Osteocyte (in vitro differentiated cells): ENCODE results near the gene RNASE4. TPM values are rescaled to one million over a fixed set of nuclear protein-coding genes. Genes with fewer than 3 reads are reported as not detected.

Experiments used
- DNase-seq: peaks from one replicate; pipeline ENCODE4 v3.0.0; 2021; ENCODE audit warnings: mixed read lengths; ENCODE audit not compliant: unreplicated experiment; ENCODE audit errors: extremely low spot score
- H3K27ac Mint-ChIP-seq: one replicate; pipeline ENCODE4 v1.8.0; 2021; ENCODE audit warnings: mild to moderate bottlenecking, mixed read lengths; ENCODE audit not compliant: unreplicated experiment
- H3K27me3 Mint-ChIP-seq: one replicate; pipeline ENCODE4 v1.8.0; 2021; ENCODE audit warnings: mixed read lengths; ENCODE audit not compliant: unreplicated experiment
- H3K36me3 Mint-ChIP-seq: one replicate; pipeline ENCODE4 v1.8.0; 2021; ENCODE audit warnings: mixed read lengths; ENCODE audit not compliant: unreplicated experiment
- H3K4me1 Mint-ChIP-seq: one replicate; pipeline ENCODE4 v1.8.0; 2021; ENCODE audit warnings: mixed read lengths; ENCODE audit not compliant: unreplicated experiment
- H3K4me3 Mint-ChIP-seq: one replicate; pipeline ENCODE4 v1.8.0; 2021; ENCODE audit warnings: mild to moderate bottlenecking, moderate library complexity, mixed read lengths; ENCODE audit not compliant: unreplicated experiment
- H3K9me3 Mint-ChIP-seq: one replicate; pipeline ENCODE4 v1.8.0; 2021; ENCODE audit warnings: mixed read lengths; ENCODE audit not compliant: unreplicated experiment
- CTCF ChIP-seq: fragments of 200-600 bp; sonication (generic); IDR thresholded peaks from 2 replicates; pipeline ENCODE4 v1.5.0; 2021; ENCODE audit warnings: antibody characterized with exemption, mild to moderate bottlenecking, moderate library complexity
- total RNA-seq: library from RNA; stranded (reverse); gene quantifications from 2 replicates; pipeline ENCODE4 v1.2.1, GENCODE V29; 2021

RNASE4 gene
- total RNA-seq, 1 donor from 2014 or later: 17.8 TPM

GRCh38 chr14:20684662-20685456 is 499 bp downstream of the RNASE4 start:
- Mint-ChIP-seq H3K27me3 (no peaks in the 10 kb centered on the region), H3K27ac (no peak overlapping the region), H3K9me3 (no peaks in the 10 kb centered on the region), H3K4me1 (peaks cover 28% of the 10 kb centered on the region), H3K4me3 (no peak overlapping the region), H3K36me3 (no peaks in the 10 kb centered on the region)
- DNase-seq: no peak
- TF ChIP-seq CTCF: no peak

GRCh38 chr14:20686386-20687143 is 2.2 kb downstream of the RNASE4 start:
- Mint-ChIP-seq H3K4me3 (no peak overlapping the region), H3K9me3 (no peaks in the 10 kb centered on the region)
- DNase-seq: no peak

GRCh38 chr14:20687362-20688166 is 3.2 kb downstream of the RNASE4 start:
- Mint-ChIP-seq H3K36me3 (no peaks in the 10 kb centered on the region), H3K9me3 (no peaks in the 10 kb centered on the region), H3K4me1 (peaks cover 13% of the 10 kb centered on the region), H3K27me3 (no peaks in the 10 kb centered on the region), H3K4me3 (no peak overlapping the region), H3K27ac (no peak overlapping the region)
- DNase-seq: no peak
- no peak for TF ChIP-seq CTCF

More at GRCh38 chr14:20686386-20687143, 2.2 kb downstream of the RNASE4 start:
- Mint-ChIP-seq H3K4me1 (peaks cover 16% of the 10 kb centered on the region), H3K36me3 (no peaks in the 10 kb centered on the region), H3K27me3 (no peaks in the 10 kb centered on the region), H3K27ac (no peak overlapping the region)
- no peak for TF ChIP-seq CTCF

- Mint-ChIP-seq H3K27ac (no peak within 1 kb of the TSS), H3K36me3 (peaks cover 2% of the 10 kb centered on the region), H3K9me3 (no peaks in the 10 kb centered on the region), H3K4me1 (peaks cover 13% of the 10 kb centered on the region), H3K4me3 (no peak within 1 kb of the TSS), H3K27me3 (no peaks in the 10 kb centered on the region)
- no peak for TF ChIP-seq CTCF
- DNase-seq: no peak
Measured at GRCh38 chr14:20688167-20688839, 3.9 kb downstream of the RNASE4 start, which contains the start of gene ANG. Gene ANG (plus strand): TSS chr14:20688764. CDS start chr14:20693565, 4,801 bp downstream.
